ACHN (cell line): ENCODE measurements around the gene SPATA6.
"Not testable (repeated sequence)": the region's sequence is repeated elsewhere in the genome, so short reads cannot be mapped to it uniquely, and the experiment has no call there.

ENCODE experiments used
- DNase-seq: peaks from one replicate; pipeline ENCODE4 v3.0.0-alpha.2; 2015
- in situ Hi-C: cut with HindIII; loops from 2 replicates; pipeline ENCODE4 v1.10.0; 2017; ENCODE audit warnings: low sequenced_read_pairs, low pct_ligation_motif_present, low pct_unique_long_range_greater_than_20kb

The SPATA6 gene

DNA sequence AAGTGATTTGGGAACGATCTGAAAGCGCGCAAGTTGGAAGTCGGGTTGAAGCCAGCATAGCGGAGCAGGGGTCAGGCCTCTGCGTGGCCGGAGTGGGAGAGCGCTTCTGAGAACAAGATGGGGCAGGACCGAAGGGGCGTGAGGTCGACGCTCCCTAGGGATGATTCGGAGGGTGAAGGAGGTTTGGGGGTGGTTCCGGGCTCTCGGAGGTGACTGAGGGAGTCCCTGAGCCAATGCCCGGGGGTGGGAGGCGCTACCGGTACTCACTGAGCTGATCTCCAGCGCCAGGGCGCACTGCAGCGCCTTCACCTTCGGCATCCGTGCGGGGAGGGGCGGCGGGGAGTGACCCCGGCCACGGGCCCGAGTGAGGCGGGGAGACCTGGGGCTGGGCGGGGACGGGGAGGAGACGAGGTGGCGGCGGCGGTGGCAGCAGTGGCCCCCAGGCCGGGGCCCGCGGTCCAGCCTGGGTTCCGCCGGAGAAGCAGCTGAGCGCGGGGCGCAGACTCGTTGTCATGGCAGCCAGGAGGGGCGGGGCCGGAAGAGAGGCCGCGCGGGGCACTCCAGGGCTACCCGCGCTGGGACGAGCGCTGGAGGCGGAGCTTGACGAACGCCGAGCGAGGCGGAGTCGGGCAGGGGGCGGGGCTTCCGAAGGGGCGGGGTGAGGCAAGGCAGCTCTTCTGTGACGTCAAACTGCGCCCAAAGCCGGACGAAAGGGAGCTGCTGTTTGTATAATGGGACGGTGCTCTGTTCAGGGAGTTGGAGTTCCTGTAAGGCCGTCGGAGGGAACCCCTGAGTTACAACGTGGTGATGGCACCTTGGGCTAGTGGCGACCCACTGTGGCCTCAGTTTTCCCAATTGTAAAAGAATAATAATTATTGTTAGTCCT lies at the start of gene SPATA6:
TSS of gene SPATA6 (minus strand) at position 514 of the 886 bp plus-strand sequence. CDS start at position 318, 196 bp downstream.
- DNase-seq = peak; percentile 92
- in situ Hi-C loops = no loop called here

DNA sequence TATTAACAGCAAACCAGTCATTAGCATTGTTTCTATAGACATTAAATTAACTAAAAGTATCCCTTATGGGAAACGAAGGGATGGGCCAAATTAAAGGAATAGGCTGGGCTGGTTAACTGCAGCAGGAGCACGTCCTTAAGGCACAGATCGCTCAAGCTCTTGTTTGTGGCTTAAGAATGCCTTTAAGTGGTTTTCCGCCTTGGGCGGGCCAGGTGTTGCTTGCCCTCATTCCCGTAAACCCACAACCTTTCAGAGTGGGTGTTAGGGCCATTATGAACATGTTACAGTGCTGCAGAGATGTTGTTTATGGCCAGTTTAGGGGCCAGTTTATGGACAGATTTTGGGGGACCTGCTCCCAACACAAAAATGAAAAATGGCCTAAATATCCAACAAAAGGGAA lies 47.9 kb upstream of the SPATA6 start:
- in situ Hi-C loops, DNase-seq: not testable (repeated sequence)

DNA sequence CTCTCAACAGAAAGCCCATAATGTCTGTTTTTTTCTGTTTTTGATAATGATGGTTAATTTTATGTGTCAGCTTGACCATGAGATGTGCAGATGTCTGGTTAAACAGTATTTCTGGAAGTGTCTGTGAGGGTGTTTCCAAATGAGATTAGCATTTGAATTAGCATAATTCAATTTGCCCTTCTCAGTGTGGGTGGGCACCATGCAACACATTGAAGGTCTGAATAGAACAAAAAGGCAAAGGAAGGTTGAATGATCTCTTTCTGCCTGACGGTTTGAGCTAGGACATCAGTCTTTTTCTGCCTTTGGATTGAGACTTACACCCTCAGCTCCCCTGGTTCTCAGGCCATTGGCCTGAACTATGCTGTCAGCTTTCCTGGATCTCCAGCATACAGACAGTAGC lies 34.9 kb upstream of the SPATA6 start:
- in situ Hi-C loops = no loop called here
- no peak for DNase-seq

DNA sequence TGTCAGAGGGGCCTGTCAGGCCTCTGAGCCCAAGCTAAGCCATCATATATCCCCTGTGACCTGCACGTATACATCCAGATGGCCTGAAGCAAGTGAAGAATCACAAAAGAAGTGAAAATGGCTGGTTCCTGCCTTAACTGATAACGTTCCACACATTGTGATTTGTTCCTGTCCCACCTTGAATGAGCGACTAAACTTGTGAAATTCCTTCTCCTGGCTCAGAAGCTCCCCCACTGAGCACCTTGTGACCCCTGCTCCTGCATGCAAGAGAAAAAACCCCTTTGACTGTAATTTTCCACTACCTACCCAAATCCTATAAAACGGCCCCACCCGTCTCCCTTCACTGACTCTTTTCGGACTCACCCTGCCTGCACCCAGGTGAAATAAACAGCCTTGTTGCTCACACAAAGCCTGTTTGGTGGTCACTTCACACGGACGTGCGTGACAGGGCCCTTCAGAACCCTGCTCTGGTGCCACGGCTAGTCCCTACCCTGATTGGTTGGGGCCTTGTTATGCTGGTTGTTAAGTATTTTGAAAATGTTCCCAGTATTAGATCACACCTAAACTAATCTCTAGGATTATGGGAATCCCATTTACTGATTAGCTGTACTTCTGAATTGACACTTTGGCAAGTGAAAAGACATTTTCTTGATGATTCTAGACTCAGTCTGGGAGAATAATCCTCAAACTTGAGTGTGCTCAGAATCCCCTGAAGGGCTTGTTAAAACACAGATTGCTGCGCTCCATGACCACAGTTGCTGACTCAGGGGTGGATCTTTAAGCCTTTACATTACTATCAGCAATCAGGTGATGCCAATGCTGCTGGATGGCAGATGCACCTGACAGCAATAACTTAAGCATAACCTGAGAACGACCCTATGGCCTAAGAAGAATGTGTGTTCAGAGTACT lies 28.8 kb upstream of the SPATA6 start:
- in situ Hi-C loops = no loop called here
- DNase-seq = no peak

DNA sequence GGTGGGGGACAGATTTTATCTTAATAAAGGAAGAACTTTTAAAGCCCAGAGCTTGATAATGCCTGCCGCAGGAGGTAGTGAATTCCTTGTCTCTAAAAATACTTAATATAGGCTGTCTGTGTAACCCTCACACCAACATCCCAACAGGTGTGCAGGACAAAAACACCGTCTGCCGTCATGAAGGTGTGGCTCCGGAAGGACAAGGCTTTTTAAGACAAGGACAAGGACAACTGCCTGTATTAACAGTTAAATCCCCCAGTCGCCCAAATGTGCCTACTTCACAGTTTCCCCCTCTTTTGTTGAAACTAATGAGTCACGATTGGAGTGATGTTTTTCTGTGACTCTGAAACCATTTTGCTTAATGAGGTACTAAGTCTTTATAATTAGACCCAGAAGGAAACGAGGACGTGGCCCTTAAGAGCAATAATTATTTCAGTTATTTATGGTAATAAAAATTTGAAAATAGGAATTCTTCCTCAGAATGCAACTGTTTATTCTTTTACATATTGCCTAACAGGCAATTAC lies 27.3 kb upstream of the SPATA6 start:
- in situ Hi-C loops = no loop called here
- no peak for DNase-seq

DNA sequence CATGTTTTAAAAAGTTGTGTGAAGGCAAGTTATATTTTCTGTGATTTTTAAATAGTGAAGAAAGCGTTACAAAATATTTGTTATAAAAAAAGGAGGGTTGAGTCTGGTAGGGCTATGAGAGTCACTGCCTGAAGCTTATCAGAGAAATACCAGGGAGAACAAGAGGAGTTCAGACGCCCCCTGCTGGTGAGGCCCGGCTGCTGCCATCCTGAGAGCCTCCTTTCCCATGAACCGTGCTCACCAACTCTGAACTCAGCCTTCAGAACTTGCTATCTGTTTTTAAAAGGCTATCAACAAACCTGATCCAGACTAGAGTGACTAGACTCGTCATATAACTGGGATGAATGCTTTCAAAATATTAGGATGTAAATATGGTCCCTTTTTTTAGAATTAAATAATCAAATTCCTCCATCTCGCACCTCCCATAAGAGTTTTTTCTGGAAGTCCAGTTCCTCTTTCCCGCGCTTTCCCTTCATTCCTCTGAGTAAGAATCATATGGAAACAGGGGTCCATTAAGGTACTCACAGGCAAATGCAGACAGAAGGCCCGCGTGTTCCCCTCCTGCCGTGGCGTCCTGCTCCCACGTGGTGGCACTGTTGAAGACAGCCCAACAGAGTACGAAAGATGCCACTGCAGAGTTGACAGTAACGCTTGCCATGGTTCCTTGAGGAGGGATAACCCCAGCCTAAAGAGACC lies 26.2 kb upstream of the SPATA6 start:
- peak; percentile 65 for DNase-seq
- in situ Hi-C loops = no loop called here

DNA sequence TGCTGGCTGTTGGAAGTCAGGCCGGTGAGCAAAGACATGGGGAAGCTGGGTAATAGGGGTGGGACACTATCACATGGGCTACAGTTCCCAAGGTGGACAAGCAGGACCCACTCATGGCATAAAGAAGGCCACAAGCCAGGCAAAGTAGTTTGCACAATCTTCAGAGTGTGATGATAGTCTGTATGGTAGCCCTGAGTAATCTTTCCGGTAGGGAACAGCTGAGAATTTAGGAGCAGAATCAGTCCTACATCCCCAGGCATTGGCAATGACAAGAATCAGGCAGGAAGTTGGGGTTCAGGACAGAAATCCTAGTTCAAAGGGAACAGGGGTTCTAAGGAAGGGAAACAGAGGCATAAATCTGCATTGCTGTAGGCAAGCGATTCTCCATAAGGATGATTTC lies 23.9 kb upstream of the SPATA6 start:
- in situ Hi-C loops = no loop called here
- DNase-seq = no peak

DNA sequence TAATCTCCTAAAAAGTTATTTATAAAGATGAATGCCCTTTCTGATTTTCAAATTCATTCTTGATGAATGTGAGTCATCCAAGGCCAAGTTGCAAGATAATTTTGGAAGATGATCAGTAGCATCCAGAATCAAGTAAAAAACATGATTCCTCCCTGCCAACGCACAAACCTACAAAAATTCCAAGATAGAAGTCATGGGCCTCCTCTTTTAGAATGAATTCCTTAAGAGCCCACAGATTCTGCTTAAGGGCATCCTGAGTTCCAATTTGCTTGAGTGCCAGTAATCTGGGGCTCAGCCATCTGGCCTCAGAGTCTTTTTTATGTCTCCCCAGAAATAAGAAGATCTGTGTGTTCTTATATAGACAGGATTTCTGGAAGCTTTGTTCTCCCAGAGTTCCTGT lies 23.2 kb upstream of the SPATA6 start:
- DNase-seq = no peak
- in situ Hi-C loops = no loop called here

DNA sequence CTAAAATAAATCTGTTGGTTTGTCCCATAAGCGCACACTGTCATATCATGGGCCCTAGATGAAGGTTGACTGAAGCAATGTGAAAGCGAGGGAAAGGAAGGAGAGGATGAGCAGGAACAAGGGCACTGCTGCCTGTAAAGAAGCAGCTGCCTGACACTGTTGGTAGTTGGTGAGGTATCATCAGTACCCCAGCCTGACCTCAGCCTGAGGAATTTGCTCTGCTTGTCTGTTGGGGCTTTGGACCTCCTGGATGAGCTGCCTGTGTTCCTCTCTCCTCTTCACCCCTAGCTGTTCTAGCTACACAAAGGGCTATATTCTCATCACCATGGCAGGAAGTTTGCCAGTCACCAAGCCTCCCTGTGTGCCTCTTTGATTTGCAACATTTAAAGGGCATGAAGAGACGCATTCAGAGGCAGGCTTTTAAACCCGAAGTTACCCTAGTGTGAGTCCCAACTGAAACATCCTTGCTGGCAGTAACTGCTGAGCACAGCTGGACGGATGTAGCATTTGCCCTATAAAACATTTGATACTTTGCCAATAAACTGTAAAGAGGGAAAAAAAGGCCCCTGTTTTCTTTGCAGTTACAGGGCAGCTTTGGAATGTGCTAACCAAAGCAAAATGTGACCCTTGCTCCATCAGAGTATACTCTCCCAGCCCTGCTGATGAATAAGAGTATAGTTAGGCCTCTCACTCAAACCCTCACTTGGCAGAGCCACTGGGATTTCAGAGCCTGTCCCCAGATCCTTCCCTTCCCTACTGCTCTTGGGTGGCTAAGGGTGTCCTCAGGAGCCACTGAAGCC lies 22.2 kb upstream of the SPATA6 start:
- in situ Hi-C loops = no loop called here
- DNase-seq = no peak

DNA sequence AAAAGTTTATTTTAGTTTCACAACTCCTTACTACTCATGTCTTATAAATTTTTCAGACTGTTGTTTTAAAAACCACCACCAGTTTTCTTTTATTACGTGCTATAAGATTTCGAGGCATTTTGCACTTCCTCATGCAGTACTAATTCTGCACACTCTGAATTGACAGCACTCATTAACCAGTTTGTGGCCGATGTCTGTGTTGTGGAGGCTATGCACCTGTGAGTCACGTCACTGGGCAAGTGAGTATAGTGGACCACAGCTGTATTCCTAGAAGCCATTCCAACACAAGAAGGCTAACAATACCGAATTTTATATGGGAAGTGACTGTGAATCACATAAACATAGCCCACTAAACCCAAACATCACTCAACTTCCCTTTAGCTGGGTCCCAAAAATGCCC lies 21.0 kb upstream of the SPATA6 start:
- in situ Hi-C loops = no loop called here

DNA sequence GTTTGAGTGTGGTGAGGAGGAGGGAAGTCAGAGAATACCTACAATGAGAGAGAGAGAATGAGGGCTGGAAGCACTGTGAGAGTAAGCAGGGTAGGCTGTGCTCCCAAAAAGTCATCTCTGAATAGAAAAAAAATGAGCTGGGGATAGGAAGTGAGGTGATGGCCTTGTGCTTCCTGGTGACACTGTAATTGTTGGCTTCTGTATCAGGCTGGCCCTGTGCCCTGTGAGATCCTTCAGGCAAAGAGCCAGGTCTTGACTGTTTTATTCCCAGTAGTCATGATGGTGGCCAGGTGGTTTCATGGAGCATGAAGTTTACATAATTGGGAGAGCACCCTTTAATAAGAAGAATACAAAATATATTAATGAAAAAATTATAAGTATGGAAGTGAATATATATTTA lies 20.4 kb upstream of the SPATA6 start:
- in situ Hi-C loops = no loop called here
- DNase-seq = no peak

More for the DNA sequence above, 21.0 kb upstream of the SPATA6 start:
- DNase-seq = no peak

DNA sequence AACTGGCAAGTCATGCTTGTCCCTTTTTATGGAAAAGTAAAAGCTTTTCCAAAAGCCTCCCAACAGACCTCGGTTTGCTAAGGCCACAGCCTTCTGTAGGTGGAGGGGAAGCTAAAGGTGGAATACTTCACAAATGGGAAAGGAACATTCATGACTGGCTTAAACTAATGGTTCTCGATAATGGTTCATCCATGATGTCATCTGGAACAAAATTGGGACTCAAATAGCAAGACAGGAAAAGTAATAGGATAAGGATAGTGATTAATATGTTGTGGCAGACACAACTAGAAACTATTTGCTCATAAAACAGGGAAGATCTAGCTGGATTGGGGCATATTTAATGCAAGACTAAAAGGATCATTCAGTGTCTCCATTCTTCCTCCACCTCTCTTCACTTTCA lies 16.7 kb upstream of the SPATA6 start:
- in situ Hi-C loops = no loop called here
- DNase-seq = no peak

DNA sequence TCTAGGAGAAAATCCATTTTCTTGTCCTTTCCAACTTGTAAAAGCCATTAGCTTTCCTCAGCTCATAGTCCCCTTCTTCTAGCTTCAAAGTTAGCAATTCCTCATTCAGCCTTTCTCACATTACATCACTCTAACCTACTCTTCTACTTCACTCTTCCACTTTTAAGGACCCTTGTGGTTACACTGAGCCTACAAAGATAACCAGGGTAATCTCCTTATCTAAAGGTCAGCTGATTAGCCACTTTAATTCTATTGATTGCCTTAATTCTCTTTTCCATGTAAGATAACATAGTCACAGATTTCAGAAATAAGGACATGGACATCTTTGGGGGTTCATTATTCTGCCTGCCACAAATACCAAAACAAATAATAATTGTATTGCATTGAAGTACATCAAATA lies 8.5 kb upstream of the SPATA6 start:
- in situ Hi-C loops = no loop called here

DNA sequence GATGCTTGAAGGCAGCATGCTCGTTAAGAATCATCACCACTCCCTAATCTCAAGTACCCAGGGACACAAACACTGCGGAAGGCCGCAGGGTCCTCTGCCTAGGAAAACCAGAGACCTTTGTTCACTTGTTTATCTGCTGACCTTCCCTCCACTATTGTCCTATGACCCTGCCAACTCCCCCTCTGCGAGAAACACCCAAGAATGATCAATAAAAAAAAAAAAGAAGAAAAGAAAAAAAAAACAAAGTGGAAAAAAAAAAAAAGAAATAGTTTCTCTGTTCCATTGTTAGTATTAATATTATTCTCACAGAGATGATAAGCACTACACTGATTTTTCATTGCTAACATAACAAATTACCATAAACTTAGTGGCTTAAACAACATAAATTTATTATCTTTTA lies 8.0 kb upstream of the SPATA6 start:
- in situ Hi-C loops = not testable (repeated sequence)

More for the DNA sequence above, 8.5 kb upstream of the SPATA6 start:
- no peak for DNase-seq

DNA sequence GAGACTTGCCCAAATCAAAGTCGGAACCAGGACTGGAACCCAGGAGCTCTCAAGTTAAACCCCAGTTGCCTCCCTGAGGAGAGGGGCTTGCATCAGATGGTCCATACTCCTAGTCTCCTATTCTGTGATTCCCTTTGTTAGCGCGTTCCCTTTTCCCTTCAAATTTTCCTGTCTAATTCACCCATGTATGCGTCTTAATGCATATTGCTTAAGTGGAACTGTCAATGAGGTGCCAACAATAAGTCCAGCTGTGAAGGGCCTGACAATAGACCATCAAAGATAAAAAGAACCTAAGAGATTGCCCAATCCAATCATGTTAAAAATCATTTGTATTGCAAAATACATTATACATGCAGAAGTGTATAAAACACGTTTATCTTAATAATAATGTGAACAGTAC lies 634 bp upstream of the SPATA6 start:
- in situ Hi-C loops = no loop called here
- DNase-seq = no peak

More for the DNA sequence above, 8.0 kb upstream of the SPATA6 start:
- DNase-seq = not testable (repeated sequence)

DNA sequence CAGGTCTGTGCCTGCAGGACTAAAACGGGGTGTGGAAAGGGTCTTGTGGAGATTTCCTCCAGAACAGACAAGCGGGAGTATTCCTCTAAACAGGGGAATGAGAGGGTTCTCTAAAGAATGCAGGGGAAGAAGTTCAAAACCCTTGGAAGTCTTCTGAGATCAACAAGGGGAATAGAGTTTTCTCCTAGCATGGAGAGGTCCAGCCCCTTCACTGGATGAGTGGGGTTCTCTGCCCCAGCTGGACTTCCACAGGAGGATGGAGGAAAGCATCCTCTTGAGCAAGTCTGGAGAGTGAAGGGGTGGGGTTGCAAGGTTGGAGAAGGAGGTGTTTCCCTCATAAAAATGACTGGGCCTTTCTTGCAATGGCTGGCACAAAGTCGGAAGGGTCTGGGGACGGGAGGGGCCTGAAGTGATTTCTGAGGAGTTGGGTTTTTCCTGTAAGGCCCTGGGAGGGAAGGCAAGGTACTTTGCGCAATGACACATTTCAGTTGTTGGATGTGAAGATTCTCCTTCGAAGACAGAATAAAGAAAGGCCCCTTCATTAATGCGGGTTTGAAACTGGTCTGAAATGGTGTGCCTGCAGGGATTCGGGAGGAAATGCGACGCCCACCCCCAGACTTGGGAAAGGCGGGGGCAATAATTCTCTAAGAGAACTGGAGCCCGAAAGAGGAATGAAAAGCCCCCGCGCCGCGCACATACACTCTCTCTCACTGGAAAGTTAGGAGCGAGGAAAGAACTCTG lies 884 bp downstream of the SPATA6 start:
- peak; percentile 19 for DNase-seq
- in situ Hi-C loops = no loop called here

DNA sequence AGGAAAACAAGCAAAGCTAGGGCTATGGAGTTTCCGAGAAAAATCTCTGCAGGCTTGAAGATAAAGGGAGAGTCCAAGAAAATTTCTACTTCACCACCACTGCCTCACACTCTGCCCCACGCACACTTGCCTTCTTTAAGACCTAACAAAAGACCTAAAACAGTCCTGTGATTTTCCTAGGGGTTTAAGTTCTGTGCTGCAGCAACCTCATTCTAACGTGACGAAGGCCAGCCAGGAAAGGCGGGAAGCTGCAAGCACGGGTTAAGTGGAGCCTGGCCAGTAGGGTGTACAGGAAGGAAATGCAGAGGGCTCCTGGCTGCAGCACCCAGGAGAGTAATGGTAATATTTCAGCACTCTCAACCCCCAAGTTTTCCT lies 1.5 kb downstream of the SPATA6 start:
- DNase-seq = peak; percentile 54
- in situ Hi-C loops = no loop called here
